HG03039 (cell line): ENCODE measurements around the gene UPP2.

Experiments used
- ATAC-seq: cut with Tn5 transposase; IDR thresholded peaks from one replicate; pipeline ENCODE4 v1.9.1; 2021; ENCODE audit warnings: mild to moderate bottlenecking, moderate library complexity; ENCODE audit not compliant: unreplicated experiment

UPP2 gene

DNA sequence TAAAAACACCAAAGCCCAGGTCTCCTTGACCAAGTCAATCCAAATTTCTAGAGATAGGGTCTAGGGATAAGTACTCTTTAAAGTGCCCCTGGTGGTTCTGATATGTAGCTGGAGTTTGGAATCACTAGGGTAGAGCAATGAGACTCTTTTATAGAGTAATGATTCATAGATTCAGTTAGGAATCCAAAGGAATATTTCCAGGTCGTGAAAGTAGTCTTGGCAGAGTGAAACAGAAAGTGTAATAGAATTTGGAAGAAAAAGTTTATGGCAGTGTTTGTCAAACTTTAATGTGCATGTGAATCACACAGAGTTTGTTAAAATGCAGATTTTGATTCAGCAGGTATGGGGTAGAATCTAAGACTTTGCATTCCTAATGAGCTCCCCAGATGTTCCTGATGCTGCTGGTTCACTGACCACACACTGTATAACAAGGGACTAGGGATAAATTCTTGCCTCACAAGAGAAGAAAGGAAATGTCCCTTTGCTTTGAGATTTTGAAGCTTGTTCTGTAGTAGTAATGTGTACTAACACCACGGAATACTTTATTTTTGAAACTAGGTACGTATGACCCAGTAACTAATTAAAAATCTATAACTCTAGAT lies 1.8 kb downstream of the UPP2 start:
- no peak for ATAC-seq

DNA sequence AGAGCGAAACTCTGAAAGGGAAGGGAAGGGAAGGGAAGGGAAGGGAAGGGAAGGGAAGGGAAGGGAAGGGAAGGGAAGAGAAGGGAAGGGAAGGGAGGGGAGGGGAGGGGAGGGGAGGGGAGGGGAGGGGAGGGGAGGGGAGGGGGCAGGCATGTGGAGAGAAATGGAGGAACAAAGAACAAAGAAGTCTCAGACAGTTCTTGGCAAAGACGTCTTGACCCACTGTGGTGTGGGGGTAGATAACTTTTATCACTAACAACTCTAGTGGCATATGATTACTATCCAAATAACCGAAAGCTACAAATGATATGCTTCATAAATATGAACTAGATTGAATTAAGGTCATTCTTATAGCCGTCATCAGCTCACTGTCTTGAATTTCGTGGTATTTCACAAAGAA lies 3.2 kb downstream of the UPP2 start:
- ATAC-seq, result no peak

DNA sequence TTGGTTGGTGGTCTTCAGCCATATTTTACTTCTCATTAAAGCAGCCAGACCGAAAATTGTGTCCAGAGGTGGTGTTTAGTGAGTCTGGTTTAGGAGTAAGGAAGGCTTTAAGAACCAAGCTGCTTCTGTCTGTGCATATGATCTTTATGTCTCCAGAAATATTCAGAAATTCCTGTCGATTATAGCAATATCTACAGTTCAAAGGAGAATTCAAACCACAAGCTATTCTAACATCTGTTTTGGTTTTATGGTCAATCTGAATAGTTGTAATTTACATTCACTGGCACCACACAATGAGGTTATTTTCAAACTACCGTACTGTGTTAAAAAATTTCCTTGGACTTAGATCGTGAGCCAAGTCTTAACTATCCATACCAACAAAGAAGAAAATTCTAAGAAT lies 11.3 kb downstream of the UPP2 start:
- no peak for ATAC-seq

DNA sequence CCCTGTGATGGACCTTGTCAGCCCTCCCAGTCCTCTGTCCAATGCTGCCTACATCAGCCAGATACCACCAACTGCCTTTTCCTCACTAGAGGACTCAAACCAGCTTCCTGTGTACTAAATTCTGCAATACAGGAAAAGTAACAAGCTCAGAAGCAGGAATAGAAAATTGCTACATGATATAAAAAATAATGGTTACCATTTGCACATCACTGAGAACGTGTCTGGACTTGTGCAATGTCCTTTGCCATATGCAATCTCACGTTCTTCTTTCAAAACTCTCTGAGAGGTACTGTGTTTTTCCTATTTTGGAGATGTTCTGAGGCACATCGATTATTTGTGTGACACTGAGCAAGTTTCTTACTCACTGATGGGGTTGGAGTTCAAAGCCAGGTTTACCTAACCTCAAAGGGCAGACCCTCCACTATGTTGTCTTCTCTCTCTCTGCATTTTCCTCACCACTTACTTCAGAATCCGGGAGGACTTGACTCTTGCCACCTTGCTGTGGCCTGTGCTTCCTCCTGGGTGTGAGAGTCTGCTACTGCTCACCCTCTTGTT lies 12.1 kb downstream of the UPP2 start:
- ATAC-seq, result no peak

DNA sequence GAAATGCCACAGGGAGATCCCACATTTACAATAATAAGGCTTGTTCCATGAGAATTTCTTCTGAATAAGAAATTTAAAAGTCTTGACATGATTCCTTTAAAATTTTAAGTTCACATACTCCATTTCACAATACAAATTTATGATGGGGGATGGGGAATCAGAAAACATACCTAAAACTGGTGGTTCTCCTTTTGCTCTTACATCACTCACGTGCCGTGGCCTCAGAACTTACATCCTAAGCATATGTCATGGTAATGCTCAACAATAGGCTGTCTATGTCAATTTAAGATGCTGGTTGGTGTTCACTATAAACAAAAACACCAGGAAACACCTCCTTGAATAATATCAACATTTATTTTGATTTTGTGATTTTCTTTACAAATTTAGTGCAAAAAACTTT lies 12.8 kb downstream of the UPP2 start:
- no peak for ATAC-seq

DNA sequence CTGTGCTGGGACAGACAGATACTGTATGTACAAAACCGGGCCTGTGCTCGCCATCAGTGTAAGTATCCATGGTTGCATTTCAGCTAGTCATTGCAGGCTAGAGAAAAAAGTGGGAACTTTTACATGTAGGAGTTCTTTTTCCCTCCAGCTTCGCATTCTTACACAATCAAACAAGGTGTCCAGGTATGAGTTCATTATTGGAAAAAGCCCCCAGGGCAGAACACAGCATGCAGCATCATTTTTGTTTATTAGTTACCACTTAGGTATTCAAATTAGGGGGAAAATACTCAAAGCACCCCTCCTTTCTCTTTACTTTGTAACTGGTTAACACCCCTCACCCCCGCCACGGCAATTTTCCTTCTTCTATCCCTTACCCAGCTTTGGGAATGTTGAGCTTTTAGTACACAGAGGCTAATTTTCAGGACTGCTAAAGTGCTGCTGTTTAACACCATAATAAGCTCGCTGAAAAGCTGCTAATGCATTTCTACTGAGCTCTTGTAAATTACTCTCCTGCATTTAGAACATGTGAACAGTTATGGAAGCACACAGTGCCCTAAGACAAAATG lies 13.6 kb downstream of the UPP2 start:
- ATAC-seq, result no peak

DNA sequence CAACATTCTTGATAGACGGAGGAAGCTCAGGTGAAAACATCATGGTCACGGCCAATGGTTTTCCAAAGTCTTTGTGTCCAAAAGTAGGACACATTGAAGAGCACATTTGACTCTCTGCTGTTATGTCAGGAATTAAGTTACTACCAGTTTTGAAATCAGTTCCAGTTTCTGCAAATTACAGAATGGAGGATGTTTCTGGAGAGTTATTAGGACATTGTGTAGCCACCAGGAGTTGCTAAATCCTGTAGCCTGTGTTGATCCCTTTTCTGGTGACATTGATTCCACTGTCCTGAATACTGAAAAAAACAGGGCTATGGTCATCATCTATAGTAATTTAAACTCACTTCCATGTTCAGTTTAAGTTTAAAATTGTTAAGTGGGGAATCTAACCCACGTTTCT lies 15.3 kb downstream of the UPP2 start:
- no peak for ATAC-seq

DNA sequence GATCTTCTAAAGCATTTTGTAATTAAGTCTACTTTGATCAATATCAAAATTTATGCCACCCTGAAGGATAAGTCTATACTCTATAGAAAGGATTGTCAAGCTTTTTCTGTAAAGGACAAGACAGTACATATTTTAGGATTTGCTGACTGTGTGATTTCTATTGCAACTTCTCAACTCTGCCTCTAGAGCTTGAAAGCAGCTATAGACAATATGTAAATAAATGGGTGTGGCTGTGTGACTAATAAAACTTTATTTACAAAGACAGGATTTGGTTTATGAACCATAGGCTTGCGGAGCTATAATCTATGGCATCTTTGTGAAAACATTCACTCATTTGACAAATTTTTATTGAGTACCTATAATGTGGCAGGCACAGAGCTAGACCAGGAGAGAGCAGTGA lies 18.4 kb downstream of the UPP2 start:
- ATAC-seq, result no peak

DNA sequence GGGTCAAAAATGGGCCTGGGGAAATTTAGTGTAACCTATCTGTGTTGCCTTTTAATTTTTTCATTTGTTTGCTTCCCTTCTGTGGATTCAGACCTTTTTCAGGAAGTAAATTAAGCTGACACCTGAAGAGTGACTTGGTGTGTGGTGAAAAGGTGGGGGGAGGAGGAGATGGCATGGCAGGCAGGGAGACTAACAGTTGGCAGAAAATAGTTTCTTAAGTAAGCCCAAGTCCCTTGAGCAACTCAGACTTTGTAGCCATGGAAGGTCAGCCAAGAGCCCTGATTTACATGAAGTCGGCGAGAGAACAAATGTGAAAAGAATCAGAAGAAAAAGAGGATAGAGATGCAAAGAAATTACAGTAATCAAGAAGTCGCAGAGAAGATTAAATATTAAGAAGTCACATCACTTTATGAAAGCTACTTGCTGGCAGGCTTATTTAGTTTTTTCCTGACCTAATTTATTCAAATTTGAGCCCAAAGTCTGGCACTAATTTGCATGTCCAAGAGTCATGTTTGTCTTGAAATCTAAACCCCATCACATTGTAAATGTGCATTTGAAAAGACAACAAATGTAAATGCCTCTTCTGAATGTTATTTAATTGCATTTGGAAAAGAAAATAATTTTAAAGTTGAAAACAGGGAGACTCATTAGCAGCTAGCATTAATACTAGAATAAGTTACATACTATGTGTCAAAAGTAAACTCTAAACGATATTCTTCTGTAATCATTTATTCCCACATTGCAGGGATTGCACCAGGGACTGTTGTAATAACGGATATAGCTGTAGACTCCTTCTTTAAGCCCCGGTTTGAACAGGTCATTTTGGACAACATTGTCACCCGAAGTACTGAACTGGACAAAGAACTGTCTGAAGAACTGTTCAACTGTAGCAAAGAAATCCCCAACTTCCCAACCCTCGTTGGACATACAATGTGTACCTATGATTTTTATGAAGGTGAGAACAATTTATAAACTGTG lies 19.3 kb downstream of the UPP2 start:
- no peak for ATAC-seq

DNA sequence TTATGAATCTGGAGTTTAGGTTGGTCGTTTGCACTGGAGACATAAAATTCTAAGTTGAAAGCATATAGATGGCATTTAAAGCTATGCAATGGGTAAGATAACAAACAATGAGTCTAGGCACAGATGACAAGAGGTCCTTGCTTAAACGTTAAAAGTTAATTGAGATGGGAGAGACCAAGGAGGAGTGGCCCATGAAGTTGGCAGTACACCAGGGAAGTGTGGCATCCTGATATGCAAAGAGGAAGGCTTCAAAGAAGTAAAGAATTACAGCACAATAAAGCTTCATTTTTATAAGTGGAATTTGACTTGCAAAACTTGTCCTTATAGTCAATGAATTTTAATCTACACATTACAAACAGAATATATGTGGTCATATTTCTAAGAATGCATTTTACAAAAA lies 23.2 kb downstream of the UPP2 start:
- no peak for ATAC-seq

DNA sequence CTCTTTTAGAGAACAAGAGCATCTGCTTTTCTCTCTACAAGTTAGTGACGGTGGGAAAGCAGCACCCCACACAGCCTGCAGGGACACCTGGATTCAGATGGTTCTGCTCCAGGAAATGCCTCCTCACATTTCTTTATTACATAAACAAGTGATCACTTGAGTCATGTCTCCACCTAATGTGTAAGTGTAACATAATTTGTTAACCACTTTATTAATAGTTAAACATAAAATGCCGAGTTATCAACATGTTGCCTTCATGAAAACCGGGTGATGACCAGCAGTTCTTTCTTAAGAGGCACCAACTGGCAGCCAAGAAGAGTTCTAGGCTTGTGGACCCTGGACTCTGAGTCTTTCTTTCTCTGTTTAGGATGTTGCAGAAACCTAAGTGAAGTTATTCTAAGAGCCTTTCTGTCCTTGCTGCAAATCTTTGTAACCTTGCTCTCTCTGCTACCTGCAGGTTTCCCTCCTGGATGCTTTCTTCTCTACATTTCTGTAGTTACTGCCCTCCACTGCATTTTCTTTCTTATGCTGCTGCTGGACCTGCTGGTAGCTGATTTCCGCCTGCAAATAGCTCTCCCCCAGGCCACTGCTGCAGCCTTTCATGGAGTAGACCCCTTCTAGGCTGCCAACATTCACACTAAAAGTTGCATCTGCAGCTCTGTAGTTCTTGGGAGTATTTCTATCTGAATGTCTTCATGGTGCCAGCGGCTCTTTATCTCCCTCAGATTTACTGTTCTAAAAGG lies 24.3 kb downstream of the UPP2 start:
- no peak for ATAC-seq

DNA sequence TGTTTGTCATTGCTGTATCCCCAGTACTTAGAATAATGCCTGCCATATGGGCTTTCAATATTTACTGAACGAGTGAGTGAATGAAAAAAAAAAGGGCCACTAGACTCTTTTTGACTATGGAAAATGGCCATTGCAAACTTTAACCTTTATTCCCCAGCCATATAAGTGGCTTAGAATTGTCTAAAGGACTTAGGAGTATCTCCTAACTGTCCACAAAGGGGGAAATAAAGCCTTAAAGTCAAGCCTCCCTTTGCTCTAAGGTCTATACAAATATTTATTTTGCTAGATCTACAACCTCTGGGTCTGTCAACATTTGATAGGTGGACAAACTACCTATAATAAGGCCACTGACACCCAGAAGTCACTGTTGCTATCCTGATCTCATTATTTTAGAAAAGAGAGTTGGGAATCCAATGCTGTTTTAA lies 25.7 kb downstream of the UPP2 start:
- no peak for ATAC-seq

DNA sequence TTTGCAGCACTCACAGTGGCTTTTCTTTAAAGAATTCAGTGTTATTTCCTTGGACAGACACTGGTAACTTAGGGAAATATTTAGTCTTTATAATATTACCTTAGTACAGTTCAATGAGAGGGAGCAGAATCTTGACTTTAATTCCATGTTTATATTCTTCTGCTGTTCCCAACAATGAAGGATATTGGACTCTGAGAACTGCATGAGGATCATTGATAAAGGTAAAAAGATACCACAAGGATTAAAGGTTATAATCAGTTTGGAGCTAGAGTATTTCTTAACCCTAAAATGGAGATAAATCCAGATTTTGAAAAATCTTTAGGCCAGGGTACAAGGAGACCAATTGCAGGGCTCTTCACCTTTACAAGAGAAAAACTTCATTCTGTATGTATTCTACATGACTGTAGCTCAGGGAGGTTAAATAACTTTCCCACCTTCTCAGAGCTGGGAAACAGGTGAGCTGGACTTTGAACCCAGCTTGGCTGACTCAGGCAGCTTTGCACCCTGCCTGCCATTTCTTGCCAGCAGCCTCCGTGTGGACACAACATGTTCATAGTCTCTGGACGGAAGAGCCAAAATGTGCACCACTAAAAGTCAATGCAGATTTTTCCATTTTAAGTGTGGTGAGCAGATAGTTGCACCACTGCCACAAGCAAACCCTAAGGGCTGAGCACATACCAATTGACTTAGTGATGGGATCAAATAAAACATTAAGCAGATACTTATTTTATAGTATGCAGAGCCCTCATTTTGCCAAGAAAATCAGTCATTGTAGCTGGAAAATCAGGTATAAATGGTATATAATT lies 26.7 kb downstream of the UPP2 start:
- ATAC-seq, result no peak

DNA sequence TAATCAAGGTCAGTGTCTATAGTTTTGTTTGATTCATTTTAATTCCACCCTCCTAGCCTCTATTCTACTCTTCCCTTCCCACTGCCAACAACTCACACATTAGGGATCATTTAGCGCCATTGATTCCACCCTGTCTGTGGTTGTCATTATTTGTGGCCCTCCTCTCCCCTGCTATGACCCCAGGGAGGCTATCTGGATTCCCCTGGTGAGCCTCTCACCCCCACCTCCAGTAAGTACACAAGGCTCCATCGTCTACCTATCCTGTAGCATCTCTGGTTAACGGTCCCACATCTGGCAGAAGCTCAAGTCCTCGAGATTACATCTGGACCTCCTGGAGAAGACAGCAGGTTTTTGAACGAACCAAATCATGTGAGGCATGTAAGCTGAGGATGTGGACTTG lies 27.4 kb downstream of the UPP2 start:
- no peak for ATAC-seq

DNA sequence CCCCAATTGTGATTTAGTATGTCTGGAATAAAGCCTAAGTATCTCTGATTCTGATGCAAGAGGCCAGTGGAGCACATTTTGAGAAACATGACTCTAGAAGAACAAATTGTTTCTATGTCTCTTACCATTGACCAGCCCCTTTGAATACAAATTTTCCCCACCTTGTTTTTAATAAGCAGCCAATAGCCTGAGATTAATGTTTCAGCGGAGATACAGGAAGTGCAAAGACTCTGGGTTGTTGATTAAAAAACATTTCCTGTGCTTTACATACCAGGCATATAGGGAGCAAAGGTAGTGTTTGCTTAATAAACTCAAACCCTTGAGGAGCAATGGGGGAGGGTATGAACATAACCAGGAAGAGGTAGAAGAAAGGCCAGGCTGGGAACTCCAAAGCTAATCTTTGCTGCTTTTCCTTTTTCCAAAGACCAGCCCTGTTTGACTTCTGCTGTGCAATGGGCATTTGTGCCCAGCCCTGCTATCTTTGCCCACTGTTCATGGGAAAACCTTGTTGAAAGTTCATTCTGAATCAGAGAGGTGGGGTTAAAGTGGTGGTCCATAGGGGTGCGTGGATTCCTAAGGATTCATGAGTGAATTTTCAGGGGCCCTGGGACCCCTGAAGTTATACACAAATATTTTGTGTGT lies 29.3 kb downstream of the UPP2 start:
- ATAC-seq, result no peak

DNA sequence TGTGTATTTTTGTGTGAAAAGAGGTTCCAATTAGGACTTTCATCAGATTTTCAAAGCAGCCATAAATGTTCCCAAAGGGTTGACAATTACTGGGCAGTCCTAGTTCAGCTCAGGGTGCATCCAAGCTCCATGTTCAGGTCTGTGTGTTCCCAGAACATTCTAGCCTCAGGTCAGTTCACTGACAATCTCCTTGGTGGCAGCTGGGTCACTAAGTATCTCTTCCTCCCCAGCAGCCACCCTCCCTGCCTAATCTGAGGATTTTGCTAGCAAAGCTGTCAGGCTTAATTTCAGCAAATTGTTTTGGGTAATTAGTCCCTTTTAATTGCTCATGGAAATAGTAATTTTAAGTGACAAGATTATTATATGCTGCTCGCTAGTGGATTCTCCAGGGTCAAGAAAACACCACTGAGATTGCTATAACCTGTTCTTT lies 29.8 kb downstream of the UPP2 start:
- no peak for ATAC-seq

DNA sequence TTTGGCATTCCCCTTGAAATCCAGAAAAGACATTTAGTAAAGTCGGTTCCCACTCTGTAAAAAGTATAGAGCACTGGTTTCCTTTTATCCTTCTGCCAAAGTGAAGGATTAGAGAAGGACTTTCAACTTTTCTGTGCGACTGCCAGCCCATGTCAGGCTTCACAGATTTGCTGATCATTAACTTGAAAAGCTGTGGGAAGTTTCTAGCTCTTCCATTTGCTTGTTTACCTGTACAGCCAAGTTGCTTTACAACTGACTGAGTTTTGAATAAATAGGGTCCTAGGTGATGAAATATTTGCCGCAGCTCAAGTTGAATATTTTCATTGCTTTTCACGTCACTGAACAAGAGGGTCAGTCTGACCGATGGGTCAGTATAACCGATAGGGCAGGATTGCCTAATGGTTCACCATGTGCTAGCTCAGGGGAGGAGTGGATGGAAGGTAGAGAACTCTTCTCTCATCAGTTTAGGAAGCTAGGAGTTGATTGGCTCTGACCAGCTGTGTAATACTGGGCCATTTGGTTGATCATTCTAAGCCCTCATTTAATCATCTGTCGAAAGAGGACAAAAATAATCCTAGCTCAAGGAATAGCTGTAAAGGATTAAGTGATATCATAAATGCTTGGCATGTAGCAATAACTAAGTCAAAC lies 30.4 kb downstream of the UPP2 start:
- ATAC-seq, result no peak

DNA sequence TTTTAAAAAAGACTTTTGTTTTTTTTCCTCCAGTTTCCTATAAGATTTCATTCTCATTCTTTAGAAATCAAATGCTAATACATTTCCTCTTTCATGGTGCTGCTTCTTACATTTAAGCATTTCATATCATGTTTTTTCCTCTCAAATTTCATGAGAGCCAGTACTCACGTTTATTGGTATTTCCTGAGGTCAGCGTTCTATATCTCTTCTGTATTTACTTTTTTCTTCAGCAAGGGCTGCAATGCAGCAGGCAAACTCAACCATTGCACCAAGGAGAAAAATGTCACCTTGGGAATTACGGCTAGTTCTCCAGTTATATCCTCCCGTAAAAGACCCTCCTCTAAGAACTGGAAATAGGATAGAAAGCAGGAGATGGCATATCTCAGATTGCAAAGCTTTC lies 32.4 kb downstream of the UPP2 start:
- ATAC-seq, result no peak

DNA sequence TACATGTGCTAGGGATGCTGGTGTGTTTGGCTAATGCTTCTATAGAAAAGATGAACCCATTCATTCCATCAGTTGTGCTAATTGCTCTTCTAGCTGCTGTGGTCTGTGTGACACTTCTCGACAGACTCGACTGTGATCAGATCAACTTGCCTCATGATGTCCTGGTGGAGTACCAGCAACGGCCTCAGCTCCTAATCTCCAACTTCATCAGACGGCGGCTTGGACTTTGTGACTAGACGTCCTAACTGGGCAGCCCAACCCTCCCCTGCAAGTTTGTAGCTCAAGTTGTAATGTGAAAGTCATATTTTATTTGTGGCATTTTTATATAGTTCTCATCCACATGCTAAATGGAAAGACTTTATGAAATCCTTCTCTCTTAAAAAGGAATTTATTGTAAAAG lies 33.0 kb downstream of the UPP2 start:
- ATAC-seq, result no peak
